HPDE6-E6E7 (cell line): ENCODE measurements around the gene AK9.
A peak's percentile ranks its signal among the peaks of the same experiment; 100 is the strongest.
"Not testable (repeated sequence)": the region's sequence is repeated elsewhere in the genome, so short reads cannot be mapped to it uniquely, and the experiment has no call there.

Experiments used
- DNase-seq: peaks from one replicate; pipeline ENCODE4 v3.0.0; 2011; ENCODE audit warnings: missing footprints; ENCODE audit errors: extremely low spot score

AK9 gene

GRCh38 chr6:109625199-109625598, 65.8 kb downstream of the AK9 start:
- no peak for DNase-seq

GRCh38 chr6:109623288-109623687, 67.7 kb downstream of the AK9 start:
- no peak for DNase-seq

GRCh38 chr6:109612268-109612667, 78.7 kb downstream of the AK9 start:
- DNase-seq: no peak

- DNase-seq: no peak
Measured at GRCh38 chr6:109611502-109611901, 79.5 kb downstream of the AK9 start.

GRCh38 chr6:109610590-109610989, 80.4 kb downstream of the AK9 start:
- DNase-seq: no peak

GRCh38 chr6:109609737-109610136, 81.3 kb downstream of the AK9 start:
- DNase-seq: no peak

GRCh38 chr6:109606359-109606758, 84.6 kb downstream of the AK9 start:
- no peak for DNase-seq

- no peak for DNase-seq
Measured at GRCh38 chr6:109595998-109596397, 95.0 kb downstream of the AK9 start.

- no peak for DNase-seq
Measured at GRCh38 chr6:109580519-109580918, 110.5 kb downstream of the AK9 start.

- peak; percentile 32 for DNase-seq
Measured at GRCh38 chr6:109579361-109579760, 111.6 kb downstream of the AK9 start.

GRCh38 chr6:109569901-109570300, 121.1 kb downstream of the AK9 start:
- DNase-seq: not testable (repeated sequence)

- no peak for DNase-seq
Measured at GRCh38 chr6:109561844-109562243, 129.2 kb downstream of the AK9 start.

GRCh38 chr6:109531446-109531845, 159.6 kb downstream of the AK9 start:
- no peak for DNase-seq

- DNase-seq: no peak
Measured at GRCh38 chr6:109527989-109528388, 163.0 kb downstream of the AK9 start.

GRCh38 chr6:109526905-109527628, 163.9 kb downstream of the AK9 start:
- peak; percentile 45 for DNase-seq

- DNase-seq: no peak
Measured at GRCh38 chr6:109524129-109524528, 166.9 kb downstream of the AK9 start.

GRCh38 chr6:109523478-109523877, 167.5 kb downstream of the AK9 start:
- DNase-seq: no peak

- no peak for DNase-seq
Measured at GRCh38 chr6:109521080-109521479, 169.9 kb downstream of the AK9 start.

GRCh38 chr6:109519647-109520046, 171.4 kb downstream of the AK9 start:
- DNase-seq: not testable (repeated sequence)

- DNase-seq: no peak
Measured at GRCh38 chr6:109516929-109517328, 174.1 kb downstream of the AK9 start.

- DNase-seq: no peak
Measured at GRCh38 chr6:109515781-109516409, 175.1 kb downstream of the AK9 start.

GRCh38 chr6:109514946-109515345, 176.1 kb downstream of the AK9 start:
- no peak for DNase-seq

GRCh38 chr6:109513571-109514071, 177.4 kb downstream of the AK9 start:
- DNase-seq: no peak
